Mesothelial cell of epicardium (in vitro differentiated cells): ENCODE measurements around the gene CD6. TPM values are rescaled to one million over a fixed set of nuclear protein-coding genes. Genes with fewer than 3 reads are reported as not detected.

Experiments used
- DNase-seq, 2 experiments: peaks; one replicate each; pipeline ENCODE4 v3.0.0; 2021; ENCODE audit warnings: low spot score in 2 of 2; ENCODE audit not compliant: unreplicated experiment in 2 of 2
- H3K27ac Mint-ChIP-seq: 2 replicates; pipeline ENCODE4 v1.8.0; 2021; ENCODE audit warnings: mixed read lengths
- H3K27me3 Mint-ChIP-seq: 2 replicates; pipeline ENCODE4 v1.8.0; 2021; ENCODE audit warnings: low read depth, mixed read lengths
- H3K36me3 Mint-ChIP-seq: 2 replicates; pipeline ENCODE4 v1.8.0; 2021; ENCODE audit warnings: mixed read lengths
- H3K4me1 Mint-ChIP-seq: 2 replicates; pipeline ENCODE4 v1.8.0; 2021; ENCODE audit warnings: mixed read lengths
- H3K4me3 Mint-ChIP-seq: 2 replicates; pipeline ENCODE4 v1.8.0; 2021; ENCODE audit warnings: mild to moderate bottlenecking, moderate library complexity, mixed read lengths
- H3K9me3 Mint-ChIP-seq: 2 replicates; pipeline ENCODE4 v1.8.0; 2021; ENCODE audit warnings: mixed read lengths
- total RNA-seq: library from RNA; stranded (reverse); gene quantifications from 3 replicates; pipeline ENCODE4 v1.2.1, GENCODE V29; 2021
- TF ChIP-seq, protein P1 (sequence below): fragments of 200-600 bp; sonication (generic); IDR thresholded peaks from one replicate; pipeline ENCODE4 v1.5.0; 2021; ENCODE audit warnings: antibody characterized with exemption; ENCODE audit not compliant: unreplicated experiment

The CD6 gene
- total RNA-seq, 1 donor from 2014 or later = 0.31 TPM

DNA sequence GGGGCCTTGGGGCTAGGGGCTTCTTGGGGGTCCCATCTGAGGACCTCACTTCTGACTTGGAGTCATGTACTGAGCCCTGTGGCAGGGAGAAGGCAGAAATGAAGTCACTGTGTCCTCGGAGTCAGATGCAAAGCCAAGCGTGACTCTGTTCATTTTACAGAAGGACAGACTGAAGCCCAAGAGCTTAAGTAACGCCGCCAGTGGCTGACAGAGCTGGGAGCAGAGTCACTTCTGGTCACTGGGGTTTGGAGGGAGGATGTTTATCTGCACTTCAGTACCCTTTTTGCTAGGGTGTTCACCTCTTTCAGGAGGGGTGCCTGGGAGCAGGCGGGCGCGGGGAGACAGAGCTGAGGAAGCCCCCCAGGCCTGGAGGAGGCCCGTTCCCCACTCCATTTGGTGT is 10.7 kb downstream of the CD6 start:
- Mint-ChIP-seq H3K4me3 (no peak overlapping the region), H3K27ac (no peak overlapping the region), H3K36me3 (no peaks in the 10 kb centered on the region), H3K27me3 (peaks cover 17% of the 10 kb centered on the region), H3K4me1 (peaks cover 8% of the 10 kb centered on the region), H3K9me3 (no peaks in the 10 kb centered on the region)
- DNase-seq = no peak
- TF ChIP-seq, protein P1, sequence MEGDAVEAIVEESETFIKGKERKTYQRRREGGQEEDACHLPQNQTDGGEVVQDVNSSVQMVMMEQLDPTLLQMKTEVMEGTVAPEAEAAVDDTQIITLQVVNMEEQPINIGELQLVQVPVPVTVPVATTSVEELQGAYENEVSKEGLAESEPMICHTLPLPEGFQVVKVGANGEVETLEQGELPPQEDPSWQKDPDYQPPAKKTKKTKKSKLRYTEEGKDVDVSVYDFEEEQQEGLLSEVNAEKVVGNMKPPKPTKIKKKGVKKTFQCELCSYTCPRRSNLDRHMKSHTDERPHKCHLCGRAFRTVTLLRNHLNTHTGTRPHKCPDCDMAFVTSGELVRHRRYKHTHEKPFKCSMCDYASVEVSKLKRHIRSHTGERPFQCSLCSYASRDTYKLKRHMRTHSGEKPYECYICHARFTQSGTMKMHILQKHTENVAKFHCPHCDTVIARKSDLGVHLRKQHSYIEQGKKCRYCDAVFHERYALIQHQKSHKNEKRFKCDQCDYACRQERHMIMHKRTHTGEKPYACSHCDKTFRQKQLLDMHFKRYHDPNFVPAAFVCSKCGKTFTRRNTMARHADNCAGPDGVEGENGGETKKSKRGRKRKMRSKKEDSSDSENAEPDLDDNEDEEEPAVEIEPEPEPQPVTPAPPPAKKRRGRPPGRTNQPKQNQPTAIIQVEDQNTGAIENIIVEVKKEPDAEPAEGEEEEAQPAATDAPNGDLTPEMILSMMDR = no peak

DNA sequence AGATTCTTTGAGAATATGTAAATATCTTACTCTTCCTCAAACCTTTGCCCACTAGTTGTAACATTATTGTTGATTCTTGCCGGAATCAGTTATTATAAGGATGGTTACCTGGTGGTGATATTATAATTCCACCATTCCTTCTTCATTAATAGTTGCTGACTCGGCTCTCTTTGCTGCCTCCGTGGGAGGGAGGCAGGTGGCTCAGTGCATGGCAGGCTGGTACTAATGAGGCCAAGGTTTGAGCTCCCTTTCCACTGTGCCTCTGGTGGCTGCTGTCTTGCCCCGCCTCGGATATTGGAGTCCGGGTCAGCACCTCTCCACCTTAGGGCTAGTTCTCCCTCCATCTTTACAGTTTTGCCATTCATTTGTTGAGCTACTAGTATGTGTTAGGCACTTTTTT is 12.7 kb downstream of the CD6 start:
- DNase-seq = no peak
- Mint-ChIP-seq H3K27ac (no peak overlapping the region), H3K4me1 (peaks cover 5% of the 10 kb centered on the region), H3K36me3 (no peaks in the 10 kb centered on the region), H3K27me3 (peaks cover 30% of the 10 kb centered on the region), H3K9me3 (no peaks in the 10 kb centered on the region), H3K4me3 (no peak overlapping the region)
- TF ChIP-seq, protein P1 = no peak

DNA sequence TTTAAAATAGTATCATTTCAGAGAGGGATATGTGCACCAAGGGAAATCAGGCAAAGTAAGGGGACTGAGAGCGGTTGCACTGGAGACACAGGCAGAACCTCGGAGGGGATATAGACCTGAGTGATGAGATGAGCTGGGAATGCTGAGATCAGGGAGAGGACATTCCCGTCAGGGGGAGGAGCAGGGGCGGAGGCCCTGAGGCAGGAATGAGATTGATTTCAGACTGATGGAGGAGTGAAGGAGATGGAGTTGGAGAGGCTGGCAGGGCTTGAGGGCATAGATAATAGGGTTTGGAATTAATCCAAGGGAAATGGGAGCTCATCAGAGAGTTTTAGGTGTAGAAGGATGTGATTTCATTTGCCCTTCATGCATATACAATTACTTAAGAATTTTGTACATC is 13.2 kb downstream of the CD6 start:
- Mint-ChIP-seq H3K27ac (no peak overlapping the region), H3K9me3 (no peaks in the 10 kb centered on the region), H3K4me3 (no peak overlapping the region), H3K4me1 (peaks cover 5% of the 10 kb centered on the region), H3K27me3 (peaks cover 35% of the 10 kb centered on the region), H3K36me3 (no peaks in the 10 kb centered on the region)
- TF ChIP-seq, protein P1 = no peak
- DNase-seq = no peak

DNA sequence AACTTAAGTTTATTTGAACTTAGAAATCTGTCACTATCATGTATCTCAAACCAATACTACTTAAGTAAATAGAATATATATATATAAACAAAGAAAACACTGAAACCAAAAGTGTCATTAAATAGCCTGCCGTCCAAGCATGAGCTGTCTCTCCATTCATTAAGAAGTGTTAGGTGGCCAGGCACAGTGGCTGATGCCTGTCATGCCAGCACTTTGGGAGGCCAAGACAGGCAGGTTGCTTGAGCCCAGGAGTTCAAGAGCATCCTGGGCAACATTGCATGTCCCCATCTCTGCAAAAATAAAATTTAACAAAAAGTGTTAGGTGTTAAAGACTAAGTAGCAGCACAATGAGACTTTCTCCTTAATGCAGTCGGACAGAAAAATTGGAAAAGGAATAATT is 14.0 kb downstream of the CD6 start:
- Mint-ChIP-seq H3K9me3 (no peaks in the 10 kb centered on the region), H3K27me3 (peaks cover 41% of the 10 kb centered on the region), H3K4me3 (no peak overlapping the region), H3K36me3 (no peaks in the 10 kb centered on the region), H3K4me1 (peaks cover 5% of the 10 kb centered on the region), H3K27ac (no peak overlapping the region)
- TF ChIP-seq, protein P1 = no peak
- no peak for DNase-seq

DNA sequence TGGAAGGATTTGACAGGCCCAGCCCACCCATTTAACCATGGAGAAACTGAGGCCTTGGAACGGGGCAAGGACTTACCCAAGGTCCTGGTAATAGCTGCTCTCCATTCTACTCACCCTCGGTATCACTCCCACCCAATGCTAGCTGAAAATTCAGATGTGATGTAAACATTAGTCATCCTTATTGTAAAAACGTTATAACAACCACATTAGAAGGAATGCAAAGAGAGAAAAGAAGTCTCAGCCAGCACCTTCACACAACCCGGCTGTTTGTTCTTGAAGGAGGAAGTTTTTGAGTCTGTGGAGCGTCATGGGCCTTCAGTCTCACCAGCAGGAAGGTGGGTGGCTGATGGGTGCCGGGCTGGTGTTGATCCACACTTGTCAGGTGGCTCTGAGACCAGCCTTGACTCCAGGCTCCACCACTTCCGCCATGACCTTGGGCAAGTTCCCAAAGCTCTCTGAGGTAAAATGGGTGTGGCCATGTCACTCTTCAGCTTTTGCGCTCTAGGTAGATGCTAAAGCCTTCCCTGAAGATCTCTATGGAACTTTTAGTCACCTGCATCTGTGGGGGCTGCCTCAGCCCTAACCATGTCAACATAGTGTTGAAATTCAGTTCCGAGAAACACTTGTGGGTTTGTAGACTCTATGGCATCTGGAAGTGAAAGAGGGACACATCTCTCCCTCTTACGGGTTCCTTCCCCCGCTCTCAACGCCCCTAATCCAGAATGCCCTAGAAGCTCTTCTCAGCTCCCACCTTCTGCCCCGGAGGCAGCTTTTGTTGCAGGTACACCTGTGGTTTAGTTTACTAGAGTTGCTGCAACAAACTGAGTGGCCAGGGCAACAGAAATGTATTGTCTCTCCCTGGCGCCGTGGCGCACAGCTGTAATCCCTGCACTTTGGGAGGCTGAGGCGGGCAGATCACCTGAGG is 14.8 kb downstream of the CD6 start:
- no peak overlapping the region for H3K4me3 Mint-ChIP-seq
- H3K9me3 Mint-ChIP-seq = no peaks in the 10 kb centered on the region
- peaks cover 43% of the 10 kb centered on the region for H3K27me3 Mint-ChIP-seq
- no peak for DNase-seq
- peaks cover 5% of the 10 kb centered on the region for H3K4me1 Mint-ChIP-seq
- TF ChIP-seq, protein P1 = no peak
- H3K36me3 Mint-ChIP-seq = no peaks in the 10 kb centered on the region
- no peak overlapping the region for H3K27ac Mint-ChIP-seq
